HepG2 (cell line): ENCODE data around the gene APRT. TPM values are rescaled to one million over a fixed set of nuclear protein-coding genes. Genes with fewer than 3 reads are reported as not detected.

Experiments used
- GABPA ChIP-seq, 2 experiments: IDR thresholded peaks; 2 replicates each; pipeline ENCODE4 v1.6.1; 2011 to 2016; ENCODE audit warnings: low read depth in 2 of 2, low read length in 1 of 2, missing biosample characterization in 1 of 2, missing genetic modification characterization in 1 of 2
- SMARCE1 ChIP-seq: fragments of 450-650 bp; IDR thresholded peaks from 2 replicates; pipeline ENCODE4 v1.6.1; 2017; ENCODE audit warnings: borderline replicate concordance
- TMF1 ChIP-seq: sonication (generic); formaldehyde crosslinking; IDR thresholded peaks from 2 replicates; pipeline ENCODE4 v1.8.1; 2022; ENCODE audit warnings: low read depth, missing genetic modification reagents
- ZNF329 ChIP-seq: sonication (generic); formaldehyde crosslinking; IDR thresholded peaks from 2 replicates; pipeline ENCODE4 v1.9.0; 2021; ENCODE audit warnings: low read depth, mild to moderate bottlenecking, missing genetic modification reagents
- ZNF446 ChIP-seq: sonication (generic); formaldehyde crosslinking; IDR thresholded peaks from 2 replicates; pipeline ENCODE4 v1.5.0; 2020; ENCODE audit warnings: mild to moderate bottlenecking, missing genetic modification reagents
- ZNF530 ChIP-seq: sonication (generic); formaldehyde crosslinking; IDR thresholded peaks from 2 replicates; pipeline ENCODE4 v1.5.0; 2020; ENCODE audit warnings: low read depth, mild to moderate bottlenecking, missing genetic modification reagents
- ZNF878 ChIP-seq: sonication (generic); formaldehyde crosslinking; IDR thresholded peaks from 2 replicates; pipeline ENCODE4 v1.8.1; 2023; ENCODE audit warnings: mild to moderate bottlenecking, missing genetic modification reagents, moderate library complexity
- polyA plus RNA-seq, 8 experiments: library from polyadenylated mRNA; depleted of rRNA in 3 of 8; stranded (reverse) in 7 of 8; unstranded in 1 of 8; fragments of >200 nt; fragmentation: Illumina TruSeq in 4 of 8; extraction: Trizol in 4 of 8; gene quantifications; 2 replicates each; pipeline versions ENCODE4 v1.2.1 to v1.2.3, GENCODE V29; 2011 to 2016; ENCODE audit warnings: low read depth in 4 of 8, missing spikeins in 1 of 8, mixed read lengths in 1 of 8; ENCODE audit not compliant: insufficient read depth in 1 of 8
- total RNA-seq, 5 experiments: library from RNA; depleted of rRNA; stranded (reverse); fragments of >200 nt; fragmentation: Illumina TruSeq; extraction: Trizol; gene quantifications; 2 replicates each; pipeline ENCODE4 v1.2.3, GENCODE V29; 2016; ENCODE audit warnings: low read depth in 1 of 5
- TF ChIP-seq, protein P1 (sequence below): sonication (generic); formaldehyde crosslinking; IDR thresholded peaks from 2 replicates; pipeline ENCODE4 v1.9.0; 2022; ENCODE audit warnings: low read depth, missing genetic modification reagents
- TF ChIP-seq, protein P2 (sequence below): sonication (generic); formaldehyde crosslinking; IDR thresholded peaks from 2 replicates; pipeline ENCODE4 v1.4.0; 2020; ENCODE audit warnings: low read depth, missing genetic modification reagents
- TF ChIP-seq, protein P3 (sequence below): sonication (generic); formaldehyde crosslinking; conservative IDR thresholded peaks from 2 replicates; pipeline ENCODE4 v1.8.1; 2023; ENCODE audit warnings: missing genetic modification reagents
- TF ChIP-seq, protein P4 (sequence below): sonication (generic); formaldehyde crosslinking; IDR thresholded peaks from 2 replicates; pipeline ENCODE4 v1.8.1; 2023; ENCODE audit warnings: mild to moderate bottlenecking, moderate library complexity, missing genetic modification reagents
- TF ChIP-seq, protein P5 (sequence below): sonication (generic); formaldehyde crosslinking; IDR thresholded peaks from 2 replicates; pipeline ENCODE4 v1.8.0; 2022; ENCODE audit warnings: mild to moderate bottlenecking, missing genetic modification reagents, moderate library complexity

Gene APRT
- total and polyA plus RNA-seq, 2 of the 13 experiments (the other 11 are each of a cell fraction or from before 2014, with no cell fraction given), result 155 to 242 TPM

DNA sequence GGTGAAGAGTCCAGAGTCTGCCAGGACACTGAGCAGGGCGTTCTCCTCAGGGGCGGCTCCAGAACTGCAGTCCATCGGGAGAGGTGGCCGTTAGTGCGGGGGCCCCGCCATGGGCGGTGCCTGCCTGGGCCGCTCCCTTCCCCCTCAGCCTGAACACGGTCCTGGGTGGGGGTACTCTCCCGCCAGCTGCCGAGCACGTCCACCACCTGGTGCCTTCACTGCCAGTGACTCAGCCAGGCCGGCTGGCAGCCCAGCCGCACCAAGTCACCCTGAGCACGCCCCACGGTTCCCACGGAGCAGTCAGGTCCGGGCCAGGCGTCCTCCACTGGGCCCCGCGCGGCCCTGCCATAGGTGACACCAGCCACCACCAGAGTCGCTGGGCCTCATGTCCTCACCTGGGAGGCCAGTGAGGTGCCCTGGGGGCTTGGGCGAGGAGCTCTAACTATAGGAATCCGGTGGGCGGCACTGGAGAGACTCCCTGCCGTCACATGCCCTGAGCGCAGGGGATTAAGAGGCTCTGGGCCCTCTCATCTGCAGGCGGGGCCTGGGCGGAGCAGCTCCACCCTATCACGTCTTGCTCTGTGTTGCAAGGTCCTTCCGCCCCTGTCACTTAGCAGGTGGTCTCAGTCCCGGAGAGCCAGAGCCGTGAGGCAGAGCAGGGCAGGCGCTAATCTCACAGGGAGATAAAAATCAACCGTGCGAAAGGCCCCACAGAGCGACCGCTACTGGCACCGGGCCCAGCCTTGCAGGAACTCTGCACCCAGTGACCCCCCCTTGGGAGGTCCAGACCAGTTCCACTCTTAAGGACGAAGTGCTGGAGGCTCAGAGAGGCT is 41.1 kb downstream of the APRT start (continued):
- TF ChIP-seq, protein P1, sequence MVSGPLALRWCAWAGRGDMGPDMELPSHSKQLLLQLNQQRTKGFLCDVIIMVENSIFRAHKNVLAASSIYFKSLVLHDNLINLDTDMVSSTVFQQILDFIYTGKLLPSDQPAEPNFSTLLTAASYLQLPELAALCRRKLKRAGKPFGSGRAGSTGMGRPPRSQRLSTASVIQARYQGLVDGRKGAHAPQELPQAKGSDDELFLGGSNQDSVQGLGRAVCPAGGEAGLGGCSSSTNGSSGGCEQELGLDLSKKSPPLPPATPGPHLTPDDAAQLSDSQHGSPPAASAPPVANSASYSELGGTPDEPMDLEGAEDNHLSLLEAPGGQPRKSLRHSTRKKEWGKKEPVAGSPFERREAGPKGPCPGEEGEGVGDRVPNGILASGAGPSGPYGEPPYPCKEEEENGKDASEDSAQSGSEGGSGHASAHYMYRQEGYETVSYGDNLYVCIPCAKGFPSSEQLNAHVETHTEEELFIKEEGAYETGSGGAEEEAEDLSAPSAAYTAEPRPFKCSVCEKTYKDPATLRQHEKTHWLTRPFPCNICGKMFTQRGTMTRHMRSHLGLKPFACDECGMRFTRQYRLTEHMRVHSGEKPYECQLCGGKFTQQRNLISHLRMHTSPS, result peak; percentile 34; the same call in 1 of the 2 replicates
- TF ChIP-seq ZNF446 (CRISPR knock-in tag) (no peak), SMARCE1 (no peak), GABPA (IDR thresholded peaks at IDR 0.05; ENCODE audit: low read depth, low read length) (no peak), GABPA (CRISPR knock-in tag; IDR thresholded peaks at IDR 0.05; ENCODE audit: low read depth) (no peak), TMF1 (no peak), ZNF878 (no peak), ZNF530 (CRISPR knock-in tag) (no peak), ZNF329 (CRISPR knock-in tag) (no peak)
- TF ChIP-seq, protein P2, sequence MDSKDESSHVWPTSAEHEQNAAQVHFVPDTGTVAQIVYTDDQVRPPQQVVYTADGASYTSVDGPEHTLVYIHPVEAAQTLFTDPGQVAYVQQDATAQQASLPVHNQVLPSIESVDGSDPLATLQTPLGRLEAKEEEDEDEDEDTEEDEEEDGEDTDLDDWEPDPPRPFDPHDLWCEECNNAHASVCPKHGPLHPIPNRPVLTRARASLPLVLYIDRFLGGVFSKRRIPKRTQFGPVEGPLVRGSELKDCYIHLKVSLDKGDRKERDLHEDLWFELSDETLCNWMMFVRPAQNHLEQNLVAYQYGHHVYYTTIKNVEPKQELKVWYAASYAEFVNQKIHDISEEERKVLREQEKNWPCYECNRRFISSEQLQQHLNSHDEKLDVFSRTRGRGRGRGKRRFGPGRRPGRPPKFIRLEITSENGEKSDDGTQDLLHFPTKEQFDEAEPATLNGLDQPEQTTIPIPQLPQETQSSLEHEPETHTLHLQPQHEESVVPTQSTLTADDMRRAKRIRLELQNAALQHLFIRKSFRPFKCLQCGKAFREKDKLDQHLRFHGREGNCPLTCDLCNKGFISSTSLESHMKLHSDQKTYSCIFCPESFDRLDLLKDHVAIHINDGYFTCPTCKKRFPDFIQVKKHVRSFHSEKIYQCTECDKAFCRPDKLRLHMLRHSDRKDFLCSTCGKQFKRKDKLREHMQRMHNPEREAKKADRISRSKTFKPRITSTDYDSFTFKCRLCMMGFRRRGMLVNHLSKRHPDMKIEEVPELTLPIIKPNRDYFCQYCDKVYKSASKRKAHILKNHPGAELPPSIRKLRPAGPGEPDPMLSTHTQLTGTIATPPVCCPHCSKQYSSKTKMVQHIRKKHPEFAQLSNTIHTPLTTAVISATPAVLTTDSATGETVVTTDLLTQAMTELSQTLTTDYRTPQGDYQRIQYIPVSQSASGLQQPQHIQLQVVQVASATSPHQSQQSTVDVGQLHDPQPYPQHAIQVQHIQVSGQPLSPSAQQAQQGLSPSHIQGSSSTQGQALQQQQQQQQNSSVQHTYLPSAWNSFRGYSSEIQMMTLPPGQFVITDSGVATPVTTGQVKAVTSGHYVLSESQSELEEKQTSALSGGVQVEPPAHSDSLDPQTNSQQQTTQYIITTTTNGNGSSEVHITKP, result peak; percentile 52; the same call in 1 of the 2 replicates
- TF ChIP-seq, protein P3, sequence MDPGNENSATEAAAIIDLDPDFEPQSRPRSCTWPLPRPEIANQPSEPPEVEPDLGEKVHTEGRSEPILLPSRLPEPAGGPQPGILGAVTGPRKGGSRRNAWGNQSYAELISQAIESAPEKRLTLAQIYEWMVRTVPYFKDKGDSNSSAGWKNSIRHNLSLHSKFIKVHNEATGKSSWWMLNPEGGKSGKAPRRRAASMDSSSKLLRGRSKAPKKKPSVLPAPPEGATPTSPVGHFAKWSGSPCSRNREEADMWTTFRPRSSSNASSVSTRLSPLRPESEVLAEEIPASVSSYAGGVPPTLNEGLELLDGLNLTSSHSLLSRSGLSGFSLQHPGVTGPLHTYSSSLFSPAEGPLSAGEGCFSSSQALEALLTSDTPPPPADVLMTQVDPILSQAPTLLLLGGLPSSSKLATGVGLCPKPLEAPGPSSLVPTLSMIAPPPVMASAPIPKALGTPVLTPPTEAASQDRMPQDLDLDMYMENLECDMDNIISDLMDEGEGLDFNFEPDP (CRISPR knock-in tag), result 0 out of 2 replicates have a peak, but pooled peaks have one; percentile 49
- TF ChIP-seq, protein P4, sequence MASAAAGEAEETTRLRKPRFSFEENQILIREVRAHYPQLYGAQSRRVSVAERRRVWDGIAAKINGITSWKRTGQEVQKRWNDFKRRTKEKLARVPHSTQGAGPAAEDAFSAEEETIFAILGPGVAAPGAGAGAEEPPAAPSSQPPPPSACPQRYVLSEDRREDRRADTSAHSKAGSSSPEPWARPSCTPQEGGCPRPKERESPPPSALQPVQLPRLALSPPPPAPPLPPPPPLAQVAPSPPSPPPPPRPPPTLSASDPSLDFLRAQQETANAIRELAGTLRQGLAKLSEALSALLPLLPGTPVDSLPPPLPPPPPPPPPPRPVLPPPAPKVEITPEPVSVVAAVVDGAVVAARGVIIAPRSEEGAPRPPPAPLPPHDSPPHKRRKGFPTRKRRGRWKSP (CRISPR knock-in tag), result no peak; the same call in 1 of the 2 replicates
- TF ChIP-seq, protein P5, sequence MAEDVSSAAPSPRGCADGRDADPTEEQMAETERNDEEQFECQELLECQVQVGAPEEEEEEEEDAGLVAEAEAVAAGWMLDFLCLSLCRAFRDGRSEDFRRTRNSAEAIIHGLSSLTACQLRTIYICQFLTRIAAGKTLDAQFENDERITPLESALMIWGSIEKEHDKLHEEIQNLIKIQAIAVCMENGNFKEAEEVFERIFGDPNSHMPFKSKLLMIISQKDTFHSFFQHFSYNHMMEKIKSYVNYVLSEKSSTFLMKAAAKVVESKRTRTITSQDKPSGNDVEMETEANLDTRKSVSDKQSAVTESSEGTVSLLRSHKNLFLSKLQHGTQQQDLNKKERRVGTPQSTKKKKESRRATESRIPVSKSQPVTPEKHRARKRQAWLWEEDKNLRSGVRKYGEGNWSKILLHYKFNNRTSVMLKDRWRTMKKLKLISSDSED (CRISPR knock-in tag), result no peak
